SKM-1 (cell line): ENCODE data around the gene HTR3E.
A peak's percentile ranks its signal among the peaks of the same experiment; 100 is the strongest.
"Not testable (repeated sequence)": the region's sequence is repeated elsewhere in the genome, so short reads cannot be mapped to it uniquely, and the experiment has no call there.

ENCODE experiments used
- DNase-seq: peaks from one replicate; lab custom pipeline; 2025; ENCODE audit not compliant: unreplicated experiment; lab: John Stamatoyannopoulos, UW

HTR3E gene

DNA sequence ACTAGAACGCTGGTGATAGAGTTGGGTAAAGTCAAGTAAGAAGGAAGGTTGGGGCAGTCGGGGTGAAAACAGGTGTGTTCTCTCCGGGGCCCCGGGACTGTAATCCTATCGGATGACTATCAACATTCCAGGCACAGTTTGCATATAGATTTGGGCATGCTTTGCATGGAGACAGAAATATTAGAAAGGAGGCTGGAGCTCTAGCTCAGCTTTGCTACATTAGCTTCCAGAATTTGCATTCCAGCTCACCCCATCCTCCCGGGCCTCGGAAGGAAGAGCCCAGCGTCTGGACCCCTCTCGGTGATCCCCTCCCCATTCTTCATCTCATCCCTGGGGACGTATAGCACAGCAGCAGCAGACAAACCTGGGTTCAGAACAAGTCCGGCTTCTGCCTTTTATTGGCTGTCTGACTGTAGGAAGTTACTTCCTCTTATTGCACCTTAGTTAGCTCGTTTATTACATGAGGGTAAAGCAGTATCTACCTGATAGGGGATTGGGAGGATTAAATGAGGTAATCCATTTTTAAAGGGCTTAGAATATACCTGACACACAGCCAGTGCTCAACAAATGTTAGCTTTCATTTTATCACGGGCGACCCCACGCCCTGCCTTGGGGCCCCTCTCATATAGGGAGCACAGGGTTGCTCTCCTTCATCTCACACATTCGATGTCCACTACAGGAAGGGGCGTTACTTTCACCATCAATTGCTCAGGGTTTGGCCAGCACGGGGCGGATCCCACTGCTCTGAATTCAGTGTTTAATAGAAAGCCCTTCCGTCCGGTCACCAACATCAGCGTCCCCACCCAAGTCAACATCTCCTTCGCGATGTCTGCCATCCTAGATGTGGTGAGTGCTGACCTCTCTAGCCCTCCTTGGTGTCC is 3.2 kb downstream of the HTR3E start:
- no peak for DNase-seq

GRCh38 chr3:184110316-184110725 is 13.5 kb downstream of the HTR3E start:
- DNase-seq, result no peak

DNA sequence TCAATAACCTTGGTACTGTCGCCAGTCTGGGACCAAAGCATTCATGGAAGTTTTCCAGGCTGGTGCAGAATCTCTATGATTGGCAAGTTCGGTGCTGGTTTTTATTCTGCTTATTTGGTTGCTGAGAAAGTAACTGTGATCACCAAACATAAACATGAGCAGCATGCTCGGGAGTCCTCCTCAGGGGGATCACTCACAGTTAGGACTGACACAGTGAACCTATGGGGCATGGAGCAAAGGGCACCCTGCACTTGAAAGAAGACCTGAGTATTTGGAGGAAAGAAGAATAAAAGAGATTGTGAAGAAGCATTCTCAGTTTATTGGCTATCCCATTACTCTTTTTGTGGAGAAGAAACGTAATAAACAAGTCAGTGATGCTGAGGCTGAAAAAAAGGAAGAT is 19.2 kb downstream of the HTR3E start:
- DNase-seq, result no peak

- no peak for DNase-seq
These were observed 20.8 kb downstream of the HTR3E start for GRCh38 chr3:184117636-184118035.

- DNase-seq, result not testable (repeated sequence)
These were observed 24.2 kb downstream of the HTR3E start for GRCh38 chr3:184121031-184121430.

GRCh38 chr3:184126006-184126405 is 29.1 kb downstream of the HTR3E start:
- no peak for DNase-seq

DNA sequence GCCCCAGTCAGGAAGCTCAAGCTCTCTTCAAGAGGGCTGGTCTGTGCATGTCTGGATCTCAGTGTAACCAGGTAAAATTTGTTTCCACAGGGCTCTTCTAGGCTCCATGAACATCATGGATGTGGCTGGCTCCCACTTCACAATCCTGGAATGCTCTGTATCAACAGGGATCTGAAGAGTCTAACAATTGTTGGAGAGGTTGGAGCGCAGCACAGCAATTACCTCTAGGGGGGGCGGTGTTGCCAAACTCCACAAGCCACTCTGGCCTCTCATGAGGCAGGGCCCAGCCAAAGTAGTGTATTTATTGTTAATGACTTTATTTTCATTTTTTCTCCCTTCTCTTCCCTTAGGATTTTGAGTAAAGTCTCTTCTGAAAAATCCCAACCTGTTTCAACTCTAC is 32.1 kb downstream of the HTR3E start:
- DNase-seq, result no peak

DNA sequence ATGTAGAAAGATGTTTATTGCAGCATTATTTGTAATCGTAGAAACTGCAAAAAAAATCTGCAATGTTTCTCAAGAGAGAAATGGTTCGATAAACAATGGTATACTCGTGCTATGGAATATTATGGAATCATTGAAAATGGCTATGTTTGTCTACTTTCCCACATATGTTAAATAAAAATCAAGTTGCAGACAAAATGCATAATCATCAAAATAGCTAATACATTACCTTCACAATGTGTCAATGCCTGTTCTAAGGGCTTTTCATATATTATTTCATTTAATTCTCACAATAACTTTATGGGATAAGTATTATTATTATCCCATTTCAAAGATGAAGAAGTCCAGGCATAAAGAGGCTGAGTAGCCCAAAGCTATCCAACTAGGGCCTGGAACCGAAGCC is 36.1 kb downstream of the HTR3E start:
- DNase-seq, result no peak

DNA sequence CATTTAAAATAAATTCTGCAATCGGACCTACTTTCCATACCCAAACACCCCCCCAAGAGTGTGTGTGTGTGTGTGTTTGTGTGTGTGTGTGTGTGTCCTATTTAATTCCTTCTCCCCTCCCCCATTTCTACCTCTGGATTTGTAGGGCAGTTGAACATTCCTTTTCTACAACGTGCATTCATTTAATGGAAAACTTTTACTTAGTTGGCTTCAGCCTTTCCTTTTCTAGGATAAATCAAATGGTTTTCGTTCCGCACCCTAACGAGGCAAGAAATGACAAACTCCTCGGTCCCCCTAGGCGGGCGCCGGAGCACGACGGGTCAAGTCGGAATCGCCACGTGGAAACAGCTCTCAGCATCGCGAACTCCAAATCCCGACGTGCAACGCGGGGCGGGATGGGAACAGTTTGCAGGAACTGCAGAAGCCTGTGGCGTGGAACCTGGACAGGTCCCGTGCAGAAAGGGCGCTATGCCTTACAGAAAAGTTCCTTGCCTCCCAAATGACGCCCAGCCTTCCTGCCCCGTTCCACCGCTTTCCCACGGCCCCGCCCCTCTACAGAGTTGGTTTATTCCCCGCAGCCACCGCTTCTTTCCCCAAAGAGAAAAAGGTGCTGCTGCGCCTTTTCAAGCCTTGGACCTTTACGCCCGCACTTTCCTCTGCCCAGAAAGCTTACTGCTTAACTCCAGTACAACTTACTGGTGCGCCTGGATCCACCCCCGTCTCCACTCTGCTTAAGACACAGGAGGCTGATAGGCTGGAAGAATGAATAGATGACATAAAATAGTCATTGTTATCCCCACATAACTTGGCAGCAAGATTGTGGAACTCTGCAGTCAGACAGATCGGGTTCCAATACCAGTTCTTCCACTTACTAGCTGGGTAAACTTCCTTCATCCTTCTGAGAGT is 37.2 kb downstream of the HTR3E start:
- peak; percentile 74 for DNase-seq

- no peak for DNase-seq
These were observed 37.9 kb downstream of the HTR3E start for GRCh38 chr3:184134746-184135148.

- DNase-seq, result peak; percentile 87
These were observed 38.5 kb downstream of the HTR3E start, which contains the start of gene EIF2B5 for GRCh38 chr3:184135149-184135910. Gene EIF2B5 (plus strand): TSS chr3:184135358. CDS start chr3:184135386, 28 bp downstream.

GRCh38 chr3:184135911-184136260 is 39.0 kb downstream of the HTR3E start:
- DNase-seq, result no peak

DNA sequence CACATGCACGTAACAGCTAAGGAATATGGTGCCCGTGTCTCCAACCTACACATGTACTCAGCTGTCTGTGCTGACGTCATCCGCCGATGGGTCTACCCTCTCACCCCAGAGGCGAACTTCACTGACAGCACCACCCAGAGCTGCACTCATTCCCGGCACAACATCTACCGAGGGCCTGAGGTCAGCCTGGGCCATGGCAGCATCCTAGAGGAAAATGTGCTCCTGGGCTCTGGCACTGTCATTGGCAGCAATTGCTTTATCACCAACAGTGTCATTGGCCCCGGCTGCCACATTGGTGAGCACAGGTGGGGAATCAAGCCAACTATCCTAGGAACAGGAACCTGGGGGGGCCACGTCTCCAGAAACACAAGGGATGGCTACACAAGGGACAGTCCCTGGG is 43.6 kb downstream of the HTR3E start:
- no peak for DNase-seq

DNA sequence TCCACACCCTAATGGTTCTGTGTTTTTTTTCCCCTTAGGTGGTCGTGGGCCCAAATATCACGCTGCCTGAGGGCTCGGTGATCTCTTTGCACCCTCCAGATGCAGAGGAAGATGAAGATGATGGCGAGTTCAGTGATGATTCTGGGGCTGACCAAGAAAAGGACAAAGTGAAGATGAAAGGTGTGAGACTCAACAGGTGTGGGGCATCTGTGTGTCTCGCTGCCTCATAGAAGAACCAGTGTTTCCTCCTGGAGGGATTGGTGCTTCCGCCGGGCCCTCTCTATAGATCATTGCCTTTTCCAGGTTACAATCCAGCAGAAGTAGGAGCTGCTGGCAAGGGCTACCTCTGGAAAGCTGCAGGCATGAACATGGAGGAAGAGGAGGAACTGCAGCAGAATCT is 45.3 kb downstream of the HTR3E start:
- no peak for DNase-seq

DNA sequence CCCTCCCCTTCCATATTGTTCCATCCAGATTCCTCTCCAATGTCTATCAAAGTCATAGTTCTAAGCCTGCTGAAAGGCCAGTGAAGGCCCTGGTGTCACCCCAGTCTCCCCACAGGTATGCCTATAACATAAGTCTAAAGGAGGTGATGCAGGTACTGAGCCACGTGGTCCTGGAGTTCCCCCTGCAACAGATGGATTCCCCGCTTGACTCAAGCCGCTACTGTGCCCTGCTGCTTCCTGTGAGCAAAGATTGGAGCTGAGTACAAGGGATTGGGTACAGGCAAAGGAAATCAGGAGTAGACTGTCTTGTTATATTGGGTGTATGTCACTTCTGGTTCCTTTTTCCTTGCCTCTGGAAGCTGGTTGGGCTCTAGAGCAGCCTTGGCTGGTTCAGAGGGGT is 46.5 kb downstream of the HTR3E start:
- DNase-seq, result no peak

DNA sequence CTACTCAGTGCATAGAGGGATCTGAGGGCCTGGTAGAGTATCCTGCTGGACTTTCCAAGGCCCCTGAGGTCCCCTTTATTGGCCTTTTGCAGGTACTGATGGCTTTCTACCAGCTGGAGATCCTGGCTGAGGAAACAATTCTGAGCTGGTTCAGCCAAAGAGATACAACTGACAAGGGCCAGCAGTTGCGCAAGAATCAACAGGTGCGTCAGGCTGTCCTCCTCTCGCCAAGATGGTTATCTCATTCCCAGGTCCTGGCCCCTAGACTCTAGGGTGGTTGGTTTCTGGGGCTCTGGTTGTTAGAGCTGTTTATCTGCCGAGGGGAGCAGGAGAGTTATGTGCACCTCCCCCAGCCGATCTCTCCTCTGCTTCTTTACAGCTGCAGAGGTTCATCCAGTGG is 47.6 kb downstream of the HTR3E start:
- no peak for DNase-seq

DNA sequence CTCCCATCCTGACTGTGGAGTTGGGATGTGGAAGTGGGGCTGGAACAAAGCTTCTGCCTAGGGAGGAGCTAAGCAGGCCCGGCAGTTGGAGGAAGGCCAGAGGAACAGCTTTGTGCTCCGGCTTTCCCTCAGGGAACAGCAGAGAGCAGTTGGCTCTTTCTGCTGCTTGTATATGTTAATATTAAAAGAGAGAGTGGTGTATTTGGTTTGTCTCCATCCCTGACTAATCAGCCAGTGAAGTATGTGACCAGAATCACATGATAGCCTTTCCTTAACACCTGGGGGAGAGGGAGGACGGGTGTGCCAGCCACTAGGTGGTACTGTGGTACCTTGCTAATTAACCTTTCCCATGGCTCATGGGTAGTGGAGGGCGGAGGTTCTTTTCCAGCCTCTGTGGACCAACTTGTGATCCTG is 48.3 kb downstream of the HTR3E start:
- no peak for DNase-seq

GRCh38 chr3:184145751-184146270 is 48.9 kb downstream of the HTR3E start:
- no peak for DNase-seq

- DNase-seq, result no peak
These were observed 51.2 kb downstream of the HTR3E start for GRCh38 chr3:184148076-184148475.

GRCh38 chr3:184149123-184149522 is 52.3 kb downstream of the HTR3E start:
- no peak for DNase-seq

- not testable (repeated sequence) for DNase-seq
These were observed 52.9 kb downstream of the HTR3E start for GRCh38 chr3:184149770-184150169.
